Fibroblast of lung (primary cell): ENCODE results near the gene PLA2G12B.

Experiments used
- CTCF ChIP-seq, 2 donors: IDR thresholded peaks in 1 of 2; conservative IDR thresholded peaks in 1 of 2; 1 replicate in 1 of 2; 2 replicates in 1 of 2; pipeline ENCODE4 v1.5.1; 2011 to 2012; ENCODE audit warnings: low read length in 2 of 2, control low read depth in 1 of 2, inconsistent platforms in 1 of 2, low read depth in 1 of 2, mild to moderate bottlenecking in 1 of 2
- EZH2 ChIP-seq: IDR thresholded peaks from 2 replicates; pipeline ENCODE4 v1.5.1; 2012; ENCODE audit warnings: low read length, control low read depth, mild to moderate bottlenecking; ENCODE audit errors: missing control alignments

GRCh38 chr10:72943498-72944234, 10.9 kb downstream of the PLA2G12B start:
- TF ChIP-seq CTCF (conservative IDR thresholded peaks at IDR 0.05 in 1 of 2, IDR thresholded peaks at IDR 0.05 in 1 of 2; ENCODE audit: low read depth in 1 of 2, low read length in 2 of 2) (no peak), EZH2 (no peak)
